PC-3 (cell line): ENCODE data around the gene PRSS21. TPM values are rescaled to one million over a fixed set of nuclear protein-coding genes. Genes with fewer than 3 reads are reported as not detected.

ENCODE experiments used
- ATAC-seq: fragments of 200-7000 bp; cut with Tn5 transposase; 2 replicates; pipeline ENCODE4 v1.9.1; 2020; ENCODE audit warnings: mild to moderate bottlenecking, moderate library complexity
- BruUV-seq: library from RNA; stranded (reverse); fragments of 400-500 nt; replicated peaks from 2 replicates; lab custom pipeline; 2021; lab: Mats Ljungman, UMichigan
- CTCF ChIA-PET: fragments of 300-600 bp; sonication (Branson Sonifier 250); formaldehyde crosslinking; loops from one replicate; lab custom pipeline; 2022; ENCODE audit warnings: antibody characterized with exemption; lab: Charles Lee
- POLR2A ChIA-PET: fragments of 300-600 bp; sonication (Branson Sonifier 250); formaldehyde crosslinking; loops from one replicate; lab custom pipeline; 2022; ENCODE audit warnings: antibody characterized with exemption; ENCODE audit not compliant: unreplicated experiment; lab: Charles Lee
- DNase-seq: peaks from one replicate; pipeline ENCODE4 v3.0.0-alpha.2; 2015
- H2AFZ ChIP-seq: fragments of 300-600 bp; sonication (generic); 2 replicates; pipeline ENCODE4 v1.6.0; 2016; ENCODE audit warnings: antibody characterized with exemption, low read length
- H3F3A ChIP-seq: fragments of 300-600 bp; sonication (generic); one replicate; pipeline ENCODE4 v1.6.0; 2017; ENCODE audit warnings: antibody characterized with exemption, low read length, control low read depth, mild to moderate bottlenecking; ENCODE audit not compliant: unreplicated experiment
- H3K27ac ChIP-seq: fragments of 300-600 bp; sonication (generic); 2 replicates; pipeline ENCODE4 v1.5.1; 2016; ENCODE audit warnings: mild to moderate bottlenecking, low read length
- H3K27me3 ChIP-seq: fragments of 300-600 bp; sonication (generic); 2 replicates; pipeline ENCODE4 v1.6.1; 2016; ENCODE audit warnings: low read length, mixed read lengths
- H3K36me3 ChIP-seq: fragments of 300-600 bp; sonication (generic); 2 replicates; pipeline ENCODE4 v1.6.1; 2016; ENCODE audit warnings: low read depth, mixed run types, low read length, mixed read lengths
- H3K4me1 ChIP-seq: fragments of 300-600 bp; sonication (generic); 2 replicates; pipeline ENCODE4 v1.5.1; 2016; ENCODE audit warnings: low read length; ENCODE audit not compliant: insufficient read depth
- H3K4me2 ChIP-seq: fragments of 300-600 bp; sonication (generic); 2 replicates; pipeline ENCODE4 v1.6.0; 2016; ENCODE audit warnings: low read length
- H3K4me3 ChIP-seq: fragments of 300-600 bp; sonication (generic); 2 replicates; pipeline ENCODE4 v1.5.1; 2016; ENCODE audit warnings: mild to moderate bottlenecking, low read length, mixed read lengths
- H3K79me2 ChIP-seq: fragments of 300-600 bp; sonication (generic); 2 replicates; pipeline ENCODE4 v1.6.1; 2017; ENCODE audit warnings: low read length, mixed read lengths
- H3K9ac ChIP-seq: fragments of 300-600 bp; sonication (generic); 2 replicates; pipeline ENCODE4 v1.6.0; 2016; ENCODE audit warnings: mild to moderate bottlenecking, low read length
- H3K9me2 ChIP-seq: fragments of 300-600 bp; sonication (generic); replicated peaks from 2 replicates; pipeline ENCODE4 v1.6.1; 2016; ENCODE audit warnings: mixed run types, low read length, mixed read lengths
- H3K9me3 ChIP-seq: fragments of 300-600 bp; sonication (generic); 2 replicates; pipeline ENCODE4 v1.6.1; 2016; ENCODE audit warnings: low read length, mixed read lengths
- H4K20me1 ChIP-seq: fragments of 300-600 bp; sonication (generic); 2 replicates; pipeline ENCODE4 v1.6.1; 2016; ENCODE audit warnings: low read length, mixed read lengths
- CTCF ChIP-seq: fragments of 300-600 bp; sonication (generic); conservative IDR thresholded peaks from 2 replicates; pipeline ENCODE4 v1.5.1; 2017; ENCODE audit warnings: antibody characterized with exemption, low read depth, mild to moderate bottlenecking, low read length
- EZH2 ChIP-seq: fragments of 300-600 bp; sonication (generic); IDR thresholded peaks from one replicate; pipeline ENCODE4 v1.6.1; 2017; ENCODE audit warnings: antibody characterized with exemption, mild to moderate bottlenecking, low read length; ENCODE audit not compliant: unreplicated experiment
- EZH2phosphoT487 ChIP-seq: fragments of 300-600 bp; sonication (generic); IDR thresholded peaks from 2 replicates; pipeline ENCODE4 v1.6.1; 2018; ENCODE audit warnings: mild to moderate bottlenecking, antibody characterized with exemption, low read length, borderline replicate concordance
- intact Hi-C: fragments of 100-400 bp; cut with micrococcal nuclease; formaldehyde crosslinking; loops from 2 replicates; pipeline ENCODE4 v1.9.0; 2023
- total RNA-seq: library from RNA; depleted of rRNA; stranded (reverse); fragments of >200 nt; gene quantifications from 2 replicates; pipeline ENCODE4 v1.2.3, GENCODE V29; 2014

PRSS21 gene
- total RNA-seq, 1 experiment from 2014 or later: not detected

- no peaks in the 10 kb centered on the region for H3K4me1 ChIP-seq
- DNase-seq (no peak), ATAC-seq (no peak)
- H3K4me3 ChIP-seq: no peak overlapping the region
- H3K27ac ChIP-seq: no peak overlapping the region
- no peak for TF ChIP-seq EZH2phosphoT487
- TF ChIP-seq EZH2: no peak
- no peak for TF ChIP-seq CTCF
- H3K9ac ChIP-seq: no peak overlapping the region
- H4K20me1 ChIP-seq: no peaks in the 10 kb centered on the region
- H3K36me3 ChIP-seq: no peaks in the 10 kb centered on the region
- BruUV-seq: no TSS peak
- ChIA-PET POLR2A (no interaction called here), CTCF (no interaction called here)
- intact Hi-C loops: loop anchor here (10.0 kb wide), 1 partner anchor 46 kb away; the partner anchor contains the start of gene ELOB
- no peak overlapping the region for H2AFZ ChIP-seq
- no peaks in the 10 kb centered on the region for H3F3A ChIP-seq
- H3K4me2 ChIP-seq: no peak overlapping the region
- no peaks in the 10 kb centered on the region for H3K27me3 ChIP-seq
- H3K9me2 ChIP-seq: no peaks in the 10 kb centered on the region
- H3K9me3 ChIP-seq: no peaks in the 10 kb centered on the region
- H3K79me2 ChIP-seq: no peaks in the 10 kb centered on the region
These were observed 3.9 kb downstream of the PRSS21 start for GRCh38 chr16:2820836-2821486.

GRCh38 chr16:2821487-2822157, 4.6 kb downstream of the PRSS21 start:
- H3K4me3 ChIP-seq: no peak overlapping the region
- BruUV-seq: no TSS peak
- no peak overlapping the region for H3K4me2 ChIP-seq

More at GRCh38 chr16:2821487-2822157, 4.6 kb downstream of the PRSS21 start:
- no peak overlapping the region for H2AFZ ChIP-seq
- no peak for TF ChIP-seq EZH2phosphoT487
- TF ChIP-seq CTCF: no peak
- TF ChIP-seq EZH2: no peak
- H3K27me3 ChIP-seq: no peaks in the 10 kb centered on the region
- intact Hi-C loops: loop anchor here (10.0 kb wide), 1 partner anchor 47 kb away; the partner anchor contains the start of gene ELOB
- no peaks in the 10 kb centered on the region for H3K9me2 ChIP-seq
- no peaks in the 10 kb centered on the region for H3K9me3 ChIP-seq
- ChIA-PET POLR2A (no interaction called here), CTCF (no interaction called here)
- H3K36me3 ChIP-seq: no peaks in the 10 kb centered on the region
- no peaks in the 10 kb centered on the region for H4K20me1 ChIP-seq
- ATAC-seq (no peak), DNase-seq (no peak)
- H3K79me2 ChIP-seq: no peaks in the 10 kb centered on the region
- no peak overlapping the region for H3K27ac ChIP-seq
- no peaks in the 10 kb centered on the region for H3F3A ChIP-seq
- no peaks in the 10 kb centered on the region for H3K4me1 ChIP-seq
- H3K9ac ChIP-seq: no peak overlapping the region
